CD4-positive, alpha-beta T cell treated with Interleukin-4 for 1 hour (primary cell): ENCODE measurements around the gene NR2F6.
A peak's percentile ranks its signal among the peaks of the same experiment; 100 is the strongest.
"Not testable (repeated sequence)": the region's sequence is repeated elsewhere in the genome, so short reads cannot be mapped to it uniquely, and the experiment has no call there.

Experiments used
- DNase-seq, 2 donors: peaks; one replicate each; pipeline ENCODE4 v3.0.0-alpha.2; 2020 to 2022

NR2F6 gene

DNA sequence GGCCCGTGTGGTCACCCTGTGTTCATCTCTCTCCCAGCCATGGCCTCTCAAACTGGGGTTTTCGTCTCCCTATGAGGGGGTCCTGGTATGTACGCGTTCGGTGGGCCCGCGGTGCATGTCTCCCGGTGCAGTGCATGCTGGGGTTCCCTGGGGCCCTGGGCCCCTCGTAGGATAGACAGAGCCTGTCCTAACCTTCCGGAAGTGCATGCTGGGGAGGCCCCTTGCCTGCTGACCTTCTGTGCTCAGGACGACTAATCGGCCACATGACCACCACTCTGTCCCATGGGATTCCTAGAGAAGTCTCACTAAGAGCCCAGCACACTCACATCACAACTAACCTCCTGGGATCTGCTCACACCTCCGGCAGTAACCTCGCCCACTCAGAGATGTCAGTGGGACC lies 35.4 kb downstream of the NR2F6 start:
- no peak for DNase-seq

DNA sequence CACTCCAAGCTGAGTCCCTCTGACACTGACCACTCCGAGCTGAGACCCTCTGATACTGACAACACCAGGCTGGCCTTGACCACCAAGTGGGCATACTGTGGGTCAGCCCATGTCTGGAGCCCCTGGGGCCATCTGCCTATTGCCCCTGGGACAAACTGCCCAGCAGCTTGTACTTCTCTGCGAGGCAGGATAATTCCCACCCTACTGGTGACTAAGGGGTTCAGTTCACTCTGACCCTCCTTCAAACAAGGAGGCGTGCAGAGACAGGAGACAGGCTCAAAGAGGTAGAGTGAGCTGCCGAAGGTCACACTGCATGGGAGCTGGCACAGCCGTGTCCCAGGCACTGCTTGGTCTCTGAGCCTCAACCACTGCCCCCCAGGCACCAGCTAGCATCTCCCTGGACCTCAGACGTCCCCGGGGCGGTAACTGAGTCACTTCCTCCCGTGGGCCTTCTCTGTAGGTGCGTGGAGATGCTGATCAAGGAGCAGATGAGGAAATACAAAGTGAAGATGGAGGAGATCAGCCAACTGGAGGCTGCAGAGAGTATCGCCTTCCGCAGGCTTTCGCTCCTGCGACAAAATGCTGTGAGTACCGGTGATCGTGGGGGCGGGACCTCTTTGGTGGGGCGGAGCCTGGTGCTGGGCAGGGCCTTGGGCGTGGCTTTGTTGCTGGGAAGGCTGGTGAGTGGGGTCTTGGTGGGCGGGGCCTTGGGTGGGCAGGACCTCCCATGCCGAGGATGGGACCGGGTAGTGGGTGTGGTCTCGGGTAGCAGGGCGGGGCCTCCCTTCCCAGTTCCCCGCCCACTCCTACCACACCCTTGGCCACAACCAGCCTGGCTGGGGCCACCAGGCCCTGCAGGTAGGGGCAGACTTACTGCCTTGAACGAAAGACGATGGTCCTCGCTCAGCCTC lies 36.3 kb downstream of the NR2F6 start:
- peak; percentile 43 to 56 for DNase-seq

- DNase-seq, result no peak
Observed at GRCh38 chr19:17206736-17207581, 38.8 kb downstream of the NR2F6 start.

GRCh38 chr19:17205237-17206140 lies 40.2 kb downstream of the NR2F6 start:
- peak; percentile 68 for DNase-seq

- DNase-seq, result no peak
Observed at GRCh38 chr19:17202713-17203112, 43.0 kb downstream of the NR2F6 start.

- DNase-seq, result peak in 1 of 2 donors; percentile 14
Observed at GRCh38 chr19:17202249-17202648, 43.5 kb downstream of the NR2F6 start.

DNA sequence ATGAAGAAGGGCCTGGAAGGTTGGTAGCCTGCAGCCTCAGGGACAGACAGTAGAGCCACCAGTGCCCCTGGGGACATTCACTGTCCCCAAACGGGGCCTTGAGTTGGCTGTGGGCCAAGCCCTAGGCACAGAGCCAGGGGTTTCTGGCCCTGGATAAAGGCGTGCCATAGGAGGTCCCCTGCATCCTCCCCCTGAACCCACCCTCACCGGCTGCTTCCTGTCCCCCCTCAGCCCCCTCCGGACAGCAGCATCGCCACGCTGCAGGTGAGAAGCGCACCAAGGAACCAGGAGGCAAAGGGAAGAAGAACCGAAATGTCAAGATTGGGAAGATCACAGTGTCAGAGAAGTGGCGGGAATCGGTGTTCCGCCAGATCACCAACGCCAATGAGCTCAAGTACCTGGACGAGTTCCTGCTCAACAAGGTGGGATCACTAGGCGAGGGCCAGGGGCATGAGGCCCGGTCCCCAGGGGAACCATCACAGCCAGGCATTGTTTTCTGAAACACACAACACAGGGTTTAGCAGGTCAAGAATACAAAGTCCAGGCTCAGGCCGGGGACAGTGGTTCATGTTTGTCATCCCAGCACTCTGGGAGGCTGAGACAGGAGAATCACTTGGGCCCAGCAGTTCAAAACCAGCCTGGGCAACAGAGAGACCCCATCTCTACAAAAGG lies 45.2 kb downstream of the NR2F6 start:
- no peak for DNase-seq

DNA sequence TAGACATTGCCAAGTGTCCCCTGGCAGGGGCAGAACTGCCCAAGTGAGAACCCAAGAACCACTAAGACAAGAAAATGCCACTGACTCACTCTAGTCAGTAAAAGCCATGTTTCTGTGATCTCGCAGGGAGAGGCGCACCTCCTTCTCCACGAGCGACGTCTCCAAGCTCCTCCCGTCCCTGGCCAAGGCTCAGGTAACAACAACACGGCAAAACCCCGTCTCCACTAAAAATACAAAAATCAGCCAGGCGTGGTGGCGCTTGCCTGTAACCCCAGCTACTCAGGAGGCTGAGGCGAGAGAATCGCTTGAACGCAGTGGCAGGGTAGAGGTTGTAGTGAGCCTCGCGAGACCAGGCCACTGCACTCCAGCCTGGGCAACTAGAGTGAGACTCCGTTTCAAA lies 48.1 kb downstream of the NR2F6 start:
- DNase-seq, result no peak

GRCh38 chr19:17196610-17197009 lies 49.1 kb downstream of the NR2F6 start:
- no peak for DNase-seq

DNA sequence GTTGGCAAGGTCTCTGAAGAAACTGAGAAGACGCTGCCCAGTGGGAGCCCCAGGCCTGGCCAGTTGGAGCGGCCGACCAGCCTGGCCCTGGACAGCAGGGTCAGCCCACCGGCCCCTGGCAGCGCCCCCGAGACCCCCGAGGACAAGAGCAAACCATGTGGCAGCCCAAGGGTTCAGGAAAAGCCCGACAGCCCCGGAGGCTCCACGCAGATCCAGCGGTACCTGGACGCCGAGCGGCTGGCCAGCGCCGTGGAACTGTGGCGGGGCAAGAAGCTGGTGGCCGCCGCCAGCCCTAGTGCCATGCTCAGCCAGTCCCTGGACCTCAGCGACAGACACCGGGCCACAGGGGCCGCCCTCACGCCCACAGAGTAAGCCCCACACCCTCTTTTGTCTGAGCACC lies 50.6 kb downstream of the NR2F6 start:
- DNase-seq, result no peak

GRCh38 chr19:17194608-17195007 lies 51.1 kb downstream of the NR2F6 start:
- DNase-seq, result no peak

GRCh38 chr19:17192751-17193150 lies 53.0 kb downstream of the NR2F6 start:
- no peak for DNase-seq

DNA sequence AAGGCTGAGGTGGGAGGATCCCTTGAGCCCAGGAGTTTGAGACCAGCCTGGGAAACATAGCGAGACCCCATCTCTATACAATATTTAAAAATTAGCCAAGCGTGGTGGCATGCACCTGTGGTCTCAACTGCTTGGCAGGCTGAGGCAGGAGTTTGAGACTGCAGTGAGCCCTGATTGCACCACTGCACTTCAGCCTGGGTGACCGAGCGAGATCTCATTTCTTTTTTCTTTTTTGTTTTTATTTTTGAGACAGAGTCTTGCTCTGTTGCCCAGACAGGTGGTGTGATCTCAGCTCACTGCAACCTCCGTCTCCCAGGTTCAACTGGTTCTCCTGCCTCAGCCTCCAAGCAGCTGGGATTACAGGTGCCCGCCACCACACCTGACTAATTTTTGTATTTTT lies 54.0 kb downstream of the NR2F6 start:
- DNase-seq, result not testable (repeated sequence)

- no peak for DNase-seq
Observed at GRCh38 chr19:17185590-17185989, 60.1 kb downstream of the NR2F6 start.

- peak; percentile 49 to 65 for DNase-seq
Observed at GRCh38 chr19:17184371-17184841, 61.3 kb downstream of the NR2F6 start.

GRCh38 chr19:17183858-17184321 lies 61.8 kb downstream of the NR2F6 start:
- DNase-seq, result peak in 1 of 2 donors; percentile 36

DNA sequence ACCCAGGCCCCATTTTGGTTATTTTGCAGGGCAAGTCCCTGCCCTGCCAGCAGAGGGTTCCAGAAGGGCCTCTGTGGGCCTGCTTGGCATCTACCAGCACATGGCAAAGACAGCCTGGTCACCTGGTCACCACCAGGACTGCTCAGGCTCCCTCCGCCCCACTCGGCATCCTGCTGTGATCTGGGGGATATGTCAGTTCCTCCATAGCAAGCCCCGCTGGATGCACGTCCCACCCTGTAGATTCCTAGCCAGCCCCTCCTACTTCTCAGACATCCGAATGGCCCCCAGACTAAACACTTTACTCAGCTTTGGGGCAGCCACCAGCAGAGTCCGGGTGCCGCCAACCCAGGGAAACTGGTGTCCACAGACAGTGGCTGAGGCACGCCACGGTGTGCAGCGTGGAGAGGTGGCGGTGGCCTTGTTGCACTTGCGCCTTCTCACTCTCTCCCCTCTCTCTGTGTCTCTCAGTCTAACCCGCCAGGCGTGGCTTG lies 62.4 kb downstream of the NR2F6 start:
- DNase-seq, result peak in 1 of 2 donors; percentile 17
